Pancreas (tissue), 10 donors: ENCODE data around the gene PLA2G4B. TPM values are rescaled to one million over a fixed set of nuclear protein-coding genes. Genes with fewer than 3 reads are reported as not detected.
A peak's percentile ranks its signal among the peaks of the same experiment; 100 is the strongest.

Experiments used
- ATAC-seq, 4 donors: fragments of 200-7000 bp; cut with Tn5 transposase; one replicate each; pipeline versions ENCODE4 v1.8.0 to v1.9.1; 2020; ENCODE audit warnings: mild to moderate bottlenecking in 4 of 4, moderate library complexity in 4 of 4
- DNase-seq, 6 donors: peaks; one replicate each; pipeline ENCODE4 v3.0.0-alpha.2; 2020
- FAIRE-seq: peaks from 2 replicates; lab custom pipeline; 2012; peaks lifted over from hg19 to GRCh38; lab: Jason Lieb, UNC
- H3K27ac ChIP-seq, 4 donors: fragments of 200-600 bp; sonication (generic); 1 replicate in 3 of 4; 2 replicates in 1 of 4; pipeline versions ENCODE4 v1.5.0 to v1.8.0; 2020
- H3K27me3 ChIP-seq, 4 donors: fragments of 200-600 bp; one replicate each; pipeline ENCODE4 v1.8.0; 2021
- H3K36me3 ChIP-seq, 3 donors: fragments of 200-600 bp; sonication (generic) in 1 of 3; one replicate each; pipeline versions ENCODE4 v1.5.0 to v1.8.0; 2020 to 2021
- H3K4me1 ChIP-seq, 3 donors: fragments of 200-600 bp; one replicate each; pipeline ENCODE4 v1.8.0; 2021
- H3K4me3 ChIP-seq, 4 donors: fragments of 200-600 bp; sonication (generic) in 2 of 4; one replicate each; pipeline versions ENCODE4 v1.5.0 to v1.8.0; 2020 to 2021
- H3K9me3 ChIP-seq, 4 donors: fragments of 200-600 bp; one replicate each; pipeline ENCODE4 v1.8.0; 2021
- CTCF ChIP-seq, 4 donors: fragments of 200-600 bp; sonication (generic) in 3 of 4; IDR thresholded peaks; one replicate each; pipeline versions ENCODE4 v1.5.0 to v1.8.0; 2021; ENCODE audit warnings: antibody characterized with exemption in 4 of 4
- WGBS, 2 donors: extraction: QIAGEN DNeasy Blood & Tissue Kit; methylation state at CpG; one replicate each; pipeline ENCODE4 v1.1.7; 2013; 5-methylcytosine and 5-hydroxymethylcytosine counted together
- intact Hi-C, 3 donors: fragments of 100-400 bp; cut with DNase I; formaldehyde crosslinking; loops; one replicate each; pipeline versions ENCODE4 v1.11.1 to v1.14.2; 2022
- polyA plus RNA-seq, 2 donors: library from polyadenylated mRNA; stranded (reverse); fragments of 200-250 nt; gene quantifications; one replicate each; pipeline ENCODE4 v1.2.3, GENCODE V29; 2013
- total RNA-seq, 6 donors: library from RNA; stranded (reverse); fragmentation: NEBNext Ultra II Directional in 4 of 6; extraction: Animal tissue kit (Norgen Biotek cat#: 25700) in 4 of 6; gene quantifications; one replicate each; pipeline versions ENCODE4 v1.2.1 to v1.2.4, GENCODE V29; 2021 to 2023
- donor health status: healthy with polysubstance abuse.
- donor health status: DM: no; HTN: no; CAD: no; lungs with moderate emphysema.
- donor health status: DM: no; HTN: no; CAD: no.
- donor health status: control.
- donor health status: control.
- donor health status: Bipolar disorder and iron deficiency.
- donor health status: DM: yes; HTN: yes; CAD: no.
- donor health status: DM: no; HTN: no; CAD: no.
- donor health status: DM: no; HTN: no; CAD: no.
- donor health status: DM: yes; HTN: yes; CAD: no.

The PLA2G4B gene
- total and polyA plus RNA-seq, 8 donors = 3.5 to 56.8 (median 6.4) TPM

- Histone ChIP-seq H3K27me3 (no peaks in the 10 kb centered on the region), H3K36me3 (peaks cover 0 to 19% (median 0%) of the 10 kb centered on the region in 3 donors), H3K9me3 (no peaks in the 10 kb centered on the region), H3K27ac (no peak overlapping the region), H3K4me3 (no peak overlapping the region), H3K4me1 (no peaks in the 10 kb centered on the region)
- FAIRE-seq (no peak), DNase-seq (no peak), ATAC-seq (no peak)
- TF ChIP-seq CTCF (IDR thresholded peaks at IDR 0.05) = no peak
- intact Hi-C loops = loop anchor here in 1 of 3 donors (5.0 kb wide), 1 partner anchor 42 kb away; the partner anchor contains the start of gene MAPKBP1
- 70 to 76% methylated on average over 5 of the region's 5 CpGs for WGBS, 2 donors
Observed at GRCh38 chr15:41814534-41814933, 24.1 kb upstream of the PLA2G4B start.

- Histone ChIP-seq H3K4me1 (peaks cover 0 to 10% (median 4%) of the 10 kb centered on the region in 3 donors), H3K4me3 (no peak overlapping the region), H3K27me3 (no peaks in the 10 kb centered on the region), H3K9me3 (no peaks in the 10 kb centered on the region), H3K36me3 (peaks cover 0 to 19% (median 0%) of the 10 kb centered on the region in 3 donors), H3K27ac (no peak overlapping the region)
- WGBS, 2 donors = 95% methylated on average over 9 of the region's 9 CpGs
- FAIRE-seq = no peak
- TF ChIP-seq CTCF (IDR thresholded peaks at IDR 0.05) = no peak
- no peak for ATAC-seq
- no peak for DNase-seq
- intact Hi-C loops = no loop called here
Observed at GRCh38 chr15:41816788-41817187, 21.9 kb upstream of the PLA2G4B start.

GRCh38 chr15:41817327-41817726 is 21.3 kb upstream of the PLA2G4B start:
- ATAC-seq (no peak), DNase-seq (no peak), FAIRE-seq (no peak)
- H3K9me3 ChIP-seq = no peaks in the 10 kb centered on the region
- no peak for TF ChIP-seq CTCF (IDR thresholded peaks at IDR 0.05)
- no peak overlapping the region for H3K27ac ChIP-seq
- H3K27me3 ChIP-seq = no peaks in the 10 kb centered on the region
- H3K4me3 ChIP-seq = no peak overlapping the region
- H3K36me3 ChIP-seq = peaks cover 0 to 20% (median 0%) of the 10 kb centered on the region in 3 donors
- intact Hi-C loops = no loop called here
- WGBS, 2 donors = 94 to 96% methylated on average over 14 of the region's 14 CpGs
- peaks cover 0 to 10% (median 4%) of the 10 kb centered on the region in 3 donors for H3K4me1 ChIP-seq

GRCh38 chr15:41817781-41818180 is 20.9 kb upstream of the PLA2G4B start:
- H3K27me3 ChIP-seq = no peaks in the 10 kb centered on the region
- H3K9me3 ChIP-seq = no peaks in the 10 kb centered on the region
- FAIRE-seq = no peak
- no peak overlapping the region for H3K4me3 ChIP-seq
- TF ChIP-seq CTCF (IDR thresholded peaks at IDR 0.05) = no peak
- 91 to 94% methylated on average over 6 of the region's 6 CpGs for WGBS, 2 donors
- H3K4me1 ChIP-seq = peaks cover 0 to 10% (median 4%) of the 10 kb centered on the region in 3 donors
- no peak overlapping the region for H3K27ac ChIP-seq
- peaks cover 0 to 25% (median 0%) of the 10 kb centered on the region in 3 donors for H3K36me3 ChIP-seq
- DNase-seq = no peak
- intact Hi-C loops = no loop called here
- no peak for ATAC-seq

- FAIRE-seq (no peak), ATAC-seq (no peak)
- peaks cover 0 to 26% (median 0%) of the 10 kb centered on the region in 3 donors for H3K36me3 ChIP-seq
Observed at GRCh38 chr15:41819455-41820050, 19.1 kb upstream of the PLA2G4B start.

More at GRCh38 chr15:41819455-41820050, 19.1 kb upstream of the PLA2G4B start:
- intact Hi-C loops = loop anchor here in 1 of 3 donors (5.0 kb wide), 1 partner anchor 88 kb away; no protein-coding TSS in a partner anchor
- Histone ChIP-seq H3K4me1 (peaks cover 0 to 10% (median 4%) of the 10 kb centered on the region in 3 donors), H3K9me3 (no peaks in the 10 kb centered on the region), H3K4me3 (no peak overlapping the region), H3K27ac (no peak overlapping the region), H3K27me3 (no peaks in the 10 kb centered on the region)
- WGBS, 2 donors = 93 to 99% methylated on average over 9 of the region's 9 CpGs
- TF ChIP-seq CTCF (IDR thresholded peaks at IDR 0.05) = no peak
- DNase-seq = peak in 1 of 6 donors; percentile 7
